Measurements from ENCODE around the gene DCDC2B.

Gene DCDC2B

GRCh38 chr1:32197074-32197473, 11.8 kb upstream of the DCDC2B start:
- DNase-seq = no peak

GRCh38 chr1:32197837-32198236, 11.1 kb upstream of the DCDC2B start:
- DNase-seq = no peak

GRCh38 chr1:32198237-32199042, 10.4 kb upstream of the DCDC2B start:
- no peak for DNase-seq

- DNase-seq = no peak
These were observed 9.7 kb upstream of the DCDC2B start for GRCh38 chr1:32199043-32199716.

- DNase-seq = no peak
These were observed 9.2 kb upstream of the DCDC2B start for GRCh38 chr1:32199717-32200072.

GRCh38 chr1:32200226-32201010, 8.5 kb upstream of the DCDC2B start, which contains the start of gene CCDC28B:
CCDC28B (plus strand) TSS chr1:32200595; CDS start chr1:32201936, 1,341 bp downstream.
- DNase-seq = peak; percentile 43

- DNase-seq = no peak
These were observed 7.7 kb upstream of the DCDC2B start for GRCh38 chr1:32201011-32201855.

- no peak for DNase-seq
These were observed 3.9 kb upstream of the DCDC2B start for GRCh38 chr1:32204943-32205361.

GRCh38 chr1:32205401-32206370, 3.2 kb upstream of the DCDC2B start, which contains the start of gene IQCC:
IQCC (plus strand) TSS chr1:32205671; CDS start chr1:32205682, 11 bp downstream.
- DNase-seq = peak; percentile 49

- DNase-seq = no peak
These were observed 420 bp upstream of the DCDC2B start for GRCh38 chr1:32208469-32208868.

- peak; percentile 33 for DNase-seq
These were observed 7.0 kb downstream of the DCDC2B start for GRCh38 chr1:32215629-32216480.

- no peak for DNase-seq
These were observed 7.7 kb downstream of the DCDC2B start for GRCh38 chr1:32216566-32216965.

GRCh38 chr1:32219022-32219421, 10.1 kb downstream of the DCDC2B start:
- DNase-seq = no peak

GRCh38 chr1:32220746-32221580, 12.1 kb downstream of the DCDC2B start:
- no peak for DNase-seq

GRCh38 chr1:32221581-32221979, 12.7 kb downstream of the DCDC2B start:
- DNase-seq = no peak

- DNase-seq = peak; percentile 69
These were observed 13.3 kb downstream of the DCDC2B start, which contains the start of the genes EIF3I and TMEM234 for GRCh38 chr1:32221980-32222755. EIF3I (plus strand) TSS chr1:32222407; CDS start chr1:32222442, 35 bp downstream. TMEM234 (minus strand) TSS chr1:32222353; CDS start chr1:32222322, 31 bp downstream.

GRCh38 chr1:32223683-32224082, 14.8 kb downstream of the DCDC2B start:
- DNase-seq = no peak

GRCh38 chr1:32224285-32224684, 15.4 kb downstream of the DCDC2B start:
- DNase-seq = no peak
